K562 (cell line): ENCODE data around the gene ADGRL3. TPM values are rescaled to one million over a fixed set of nuclear protein-coding genes. Genes with fewer than 3 reads are reported as not detected.

Experiments used
- ATAC-seq: fragments of 200-7000 bp; cut with Tn5 transposase; 3 replicates; pipeline ENCODE4 v1.9.1; 2020; ENCODE audit warnings: moderate library complexity
- BruUV-seq: library from RNA; stranded (reverse); fragments of 400-500 nt; replicated peaks from 2 replicates; lab custom pipeline; 2021; lab: Mats Ljungman, UMichigan
- CTCF ChIA-PET: fragments of 300-600 bp; formaldehyde crosslinking; extraction: SDS; loops from one replicate; lab custom pipeline; 2021; ENCODE audit warnings: low intra/inter-chr PET ratio; lab: Yijun Ruan, JAX
- POLR2A ChIA-PET: fragments of 300-600, 350-650 bp; sonication (Branson Sonifier 250); formaldehyde crosslinking; extraction: SDS; loops from one replicate; lab custom pipeline; 2021; ENCODE audit warnings: antibody characterized with exemption, inconsistent platforms; lab: Yijun Ruan, JAX
- DNase-seq, 4 experiments: peaks; one replicate each; pipeline versions ENCODE4 v3.0.0 to v3.0.0-alpha.2; 2011 to 2018; ENCODE audit warnings: low spot score in 3 of 4, mixed read lengths in 3 of 4; ENCODE audit errors: extremely low read depth in 1 of 4
- FAIRE-seq: peaks from 2 replicates; lab custom pipeline; 2011; peaks lifted over from hg19 to GRCh38; lab: Jason Lieb, UNC
- H2AFZ ChIP-seq: 2 replicates; pipeline ENCODE4 v1.6.0; 2011; ENCODE audit warnings: low read depth, low read length, control low read depth, inconsistent platforms
- H3K27ac ChIP-seq: fragments of 200-600 bp; 3 replicates; pipeline ENCODE4 v1.8.0; 2011; ENCODE audit warnings: low read depth, mild to moderate bottlenecking, control low read depth, inconsistent platforms, low read length, moderate library complexity, mixed read lengths; ENCODE audit errors: extremely low read depth
- H3K27me3 ChIP-seq, 2 experiments: fragments of 300-600 bp in 1 of 2; 2 replicates in 1 of 2; 3 replicates in 1 of 2; pipeline versions ENCODE4 v1.6.0 to v1.8.0; 2011; ENCODE audit warnings: inconsistent platforms in 2 of 2, low read length in 2 of 2, mild to moderate bottlenecking in 1 of 2, mixed read lengths in 1 of 2, moderate library complexity in 1 of 2; ENCODE audit not compliant: control insufficient read depth in 2 of 2, insufficient read depth in 2 of 2
- H3K36me3 ChIP-seq: fragments of 300-600 bp; 3 replicates; pipeline ENCODE4 v1.8.0; 2011; ENCODE audit warnings: mild to moderate bottlenecking, low read length, inconsistent platforms; ENCODE audit not compliant: control insufficient read depth, insufficient read depth
- H3K4me1 ChIP-seq, 2 experiments: fragments of 200-600 bp in 1 of 2; replicated peaks in 1 of 2; 2 replicates in 1 of 2; 3 replicates in 1 of 2; pipeline versions ENCODE4 v1.5.1 to v1.8.0; 2011; ENCODE audit warnings: inconsistent platforms in 2 of 2, low read length in 2 of 2, mild to moderate bottlenecking in 1 of 2, mixed read lengths in 1 of 2, moderate library complexity in 1 of 2; ENCODE audit not compliant: control insufficient read depth in 2 of 2, insufficient read depth in 2 of 2
- H3K4me2 ChIP-seq: 2 replicates; pipeline ENCODE4 v1.6.1; 2011; ENCODE audit warnings: low read length, control low read depth, inconsistent platforms, mixed read lengths; ENCODE audit not compliant: insufficient read depth
- H3K4me3 ChIP-seq: fragments of 200-600 bp; sonication (generic), shearing (Covaris generic); 2 replicates; pipeline ENCODE4 v1.5.1; 2016; ENCODE audit warnings: control low read depth, inconsistent platforms
- H3K79me2 ChIP-seq: fragments of 200-600 bp; 3 replicates; pipeline ENCODE4 v1.8.0; 2011; ENCODE audit warnings: low read length, inconsistent platforms; ENCODE audit not compliant: control insufficient read depth, insufficient read depth
- H3K9ac ChIP-seq, 2 experiments: 2 replicates each; pipeline versions ENCODE4 v1.6.0 to v1.6.1; 2011; ENCODE audit warnings: low read depth in 2 of 2, low read length in 2 of 2, control low read depth in 1 of 2, inconsistent platforms in 1 of 2, mild to moderate bottlenecking in 1 of 2, mixed read lengths in 1 of 2; ENCODE audit not compliant: insufficient read depth in 1 of 2
- H3K9me1 ChIP-seq: one replicate; pipeline ENCODE4 v1.6.0; 2011; ENCODE audit warnings: inconsistent platforms, mild to moderate bottlenecking, low read length, moderate library complexity; ENCODE audit not compliant: control insufficient read depth, insufficient read depth
- H3K9me3 ChIP-seq: replicated peaks from 2 replicates; pipeline ENCODE4 v1.5.1; 2011; ENCODE audit warnings: low read depth, low read length, inconsistent platforms; ENCODE audit not compliant: control insufficient read depth, insufficient read depth
- H4K20me1 ChIP-seq: replicated peaks from 2 replicates; pipeline ENCODE4 v1.6.1; 2011; ENCODE audit warnings: low read length, inconsistent platforms, mixed read lengths; ENCODE audit not compliant: control insufficient read depth, insufficient read depth
- CREBBP ChIP-seq: IDR thresholded peaks from one replicate; pipeline ENCODE4 v1.6.1; 2012; ENCODE audit warnings: low read depth, mild to moderate bottlenecking, control low read depth, inconsistent platforms, low read length
- MAZ ChIP-seq, 2 experiments: fragments of 450-650 bp in 1 of 2; sonication (generic) in 1 of 2; formaldehyde crosslinking; IDR thresholded peaks in 1 of 2; conservative IDR thresholded peaks in 1 of 2; 2 replicates each; pipeline versions ENCODE4 v1.4.0 to v1.5.0; 2020; ENCODE audit warnings: mild to moderate bottlenecking in 1 of 2, missing genetic modification reagents in 1 of 2
- ZNF778 ChIP-seq: fragments of 450-650 bp; formaldehyde crosslinking; IDR thresholded peaks from 2 replicates; pipeline ENCODE4 v1.4.0; 2020; ENCODE audit warnings: mild to moderate bottlenecking, moderate library complexity
- WGBS: fragments of 100-300 bp; shearing (Covaris generic); methylation state at CpG from one replicate; pipeline ENCODE4 v1.1.6; 2016; ENCODE audit warnings: low coverage, mixed read lengths; ENCODE audit not compliant: insufficient coverage; ENCODE audit errors: missing lambda C conversion rate; 5-methylcytosine and 5-hydroxymethylcytosine counted together
- in situ Hi-C: fragments of 300-500 bp; cut with MboI; formaldehyde crosslinking; loops from 4 replicates; pipeline ENCODE4 v1.15.0; 2018; ENCODE audit warnings: inconsistent platforms, mixed read lengths
- intact Hi-C: fragments of 100-400 bp; cut with micrococcal nuclease; formaldehyde crosslinking; loops from 2 replicates; pipeline ENCODE4 v1.14.2; 2022
- polyA plus RNA-seq, 8 experiments: library from polyadenylated mRNA; depleted of rRNA in 4 of 8; stranded (reverse) in 5 of 8; unstranded in 3 of 8; fragments of >200 nt; fragmentation: Nextera tagmentation in 2 of 8; fragmentation: Illumina TruSeq in 1 of 8; extraction: Ambion mirVana in 2 of 8; extraction: Trizol in 1 of 8; gene quantifications; 2 replicates each; pipeline versions ENCODE4 v1.2.1 to v1.2.3, GENCODE V29; 2011 to 2014; ENCODE audit warnings: inconsistent platforms in 1 of 8, missing spikeins in 1 of 8
- total RNA-seq, 7 experiments: library from RNA; depleted of rRNA in 6 of 7; stranded (reverse); fragments of >200 nt in 6 of 7; fragmentation: Illumina TruSeq in 2 of 7; extraction: Trizol in 2 of 7; gene quantifications; 2 replicates each; pipeline versions ENCODE4 v1.2.1 to v1.2.3, GENCODE V29; 2011 to 2021; ENCODE audit warnings: low replicate concordance in 1 of 7
- TF ChIP-seq, protein P1 (sequence below): sonication (generic); formaldehyde crosslinking; IDR thresholded peaks from 2 replicates; pipeline ENCODE4 v1.8.0; 2022; ENCODE audit warnings: missing genetic modification reagents, mild to moderate bottlenecking, borderline replicate concordance
- TF ChIP-seq, protein P2 (sequence below): IDR thresholded peaks from 2 replicates; pipeline ENCODE4 v1.6.1; 2011; ENCODE audit warnings: borderline replicate concordance, low read depth, mild to moderate bottlenecking, moderate library complexity, low read length; ENCODE audit not compliant: insufficient read depth, poor library complexity, severe bottlenecking

The ADGRL3 gene
- total and polyA plus RNA-seq, 9 of the 15 experiments (the other 6 are each of a cell fraction or from before 2014, with no cell fraction given), result 0.03 to 0.14 (median 0.04) TPM; not detected in 2

DNA sequence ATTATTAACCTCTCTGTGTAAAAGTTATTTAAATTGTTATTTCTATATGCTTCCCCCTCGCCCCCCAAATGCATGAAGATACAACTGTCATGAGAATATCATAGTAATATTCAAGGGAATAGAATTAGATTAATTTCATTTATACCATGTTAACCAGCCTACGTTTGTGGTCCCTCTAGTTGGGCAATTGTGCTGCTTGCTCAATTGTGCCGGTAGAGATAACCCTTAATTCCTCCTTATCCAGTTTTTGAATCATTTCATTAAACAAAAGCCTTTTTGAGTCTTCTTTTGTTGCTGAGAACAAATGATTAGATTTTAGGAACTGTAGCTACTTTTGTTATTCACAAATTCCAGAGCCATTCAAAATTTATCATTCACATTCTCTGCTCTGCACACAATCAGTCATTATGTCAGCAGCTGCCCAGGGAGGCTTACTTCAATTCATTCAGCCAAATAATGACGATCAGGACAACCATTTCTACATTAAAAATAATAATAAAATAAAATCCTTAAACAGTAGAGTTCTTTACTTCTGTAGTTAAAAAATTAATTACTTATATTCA, 98.1 kb downstream of the ADGRL3 start:
- WGBS, result 4% methylated on average over 4 of the region's 4 CpGs

More for the DNA sequence above, 98.1 kb downstream of the ADGRL3 start:
- no peaks in the 10 kb centered on the region for H3K36me3 ChIP-seq
- H3K9ac ChIP-seq, result no peak overlapping the region
- ATAC-seq (no peak), FAIRE-seq (no peak), DNase-seq (no peak)
- H3K4me1 ChIP-seq, result no peaks in the 10 kb centered on the region
- no peak overlapping the region for H3K4me2 ChIP-seq
- H2AFZ ChIP-seq, result no peak overlapping the region
- ChIA-PET CTCF (no interaction called here), POLR2A (no interaction called here)
- TF ChIP-seq, protein P1, sequence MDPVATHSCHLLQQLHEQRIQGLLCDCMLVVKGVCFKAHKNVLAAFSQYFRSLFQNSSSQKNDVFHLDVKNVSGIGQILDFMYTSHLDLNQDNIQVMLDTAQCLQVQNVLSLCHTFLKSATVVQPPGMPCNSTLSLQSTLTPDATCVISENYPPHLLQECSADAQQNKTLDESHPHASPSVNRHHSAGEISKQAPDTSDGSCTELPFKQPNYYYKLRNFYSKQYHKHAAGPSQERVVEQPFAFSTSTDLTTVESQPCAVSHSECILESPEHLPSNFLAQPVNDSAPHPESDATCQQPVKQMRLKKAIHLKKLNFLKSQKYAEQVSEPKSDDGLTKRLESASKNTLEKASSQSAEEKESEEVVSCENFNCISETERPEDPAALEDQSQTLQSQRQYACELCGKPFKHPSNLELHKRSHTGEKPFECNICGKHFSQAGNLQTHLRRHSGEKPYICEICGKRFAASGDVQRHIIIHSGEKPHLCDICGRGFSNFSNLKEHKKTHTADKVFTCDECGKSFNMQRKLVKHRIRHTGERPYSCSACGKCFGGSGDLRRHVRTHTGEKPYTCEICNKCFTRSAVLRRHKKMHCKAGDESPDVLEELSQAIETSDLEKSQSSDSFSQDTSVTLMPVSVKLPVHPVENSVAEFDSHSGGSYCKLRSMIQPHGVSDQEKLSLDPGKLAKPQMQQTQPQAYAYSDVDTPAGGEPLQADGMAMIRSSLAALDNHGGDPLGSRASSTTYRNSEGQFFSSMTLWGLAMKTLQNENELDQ (CRISPR knock-in tag), result no peak
- TF ChIP-seq CREBBP (no peak), MAZ (CRISPR knock-in tag; conservative IDR thresholded peaks at IDR 0.05 in 1 of 2, IDR thresholded peaks at IDR 0.05 in 1 of 2) (no peak), ZNF778 (CRISPR knock-in tag) (no peak)
- TF ChIP-seq, protein P2, sequence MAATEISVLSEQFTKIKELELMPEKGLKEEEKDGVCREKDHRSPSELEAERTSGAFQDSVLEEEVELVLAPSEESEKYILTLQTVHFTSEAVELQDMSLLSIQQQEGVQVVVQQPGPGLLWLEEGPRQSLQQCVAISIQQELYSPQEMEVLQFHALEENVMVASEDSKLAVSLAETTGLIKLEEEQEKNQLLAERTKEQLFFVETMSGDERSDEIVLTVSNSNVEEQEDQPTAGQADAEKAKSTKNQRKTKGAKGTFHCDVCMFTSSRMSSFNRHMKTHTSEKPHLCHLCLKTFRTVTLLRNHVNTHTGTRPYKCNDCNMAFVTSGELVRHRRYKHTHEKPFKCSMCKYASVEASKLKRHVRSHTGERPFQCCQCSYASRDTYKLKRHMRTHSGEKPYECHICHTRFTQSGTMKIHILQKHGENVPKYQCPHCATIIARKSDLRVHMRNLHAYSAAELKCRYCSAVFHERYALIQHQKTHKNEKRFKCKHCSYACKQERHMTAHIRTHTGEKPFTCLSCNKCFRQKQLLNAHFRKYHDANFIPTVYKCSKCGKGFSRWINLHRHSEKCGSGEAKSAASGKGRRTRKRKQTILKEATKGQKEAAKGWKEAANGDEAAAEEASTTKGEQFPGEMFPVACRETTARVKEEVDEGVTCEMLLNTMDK, result no peak
- in situ Hi-C loops (no loop called here), intact Hi-C loops (no loop called here)
- H3K27me3 ChIP-seq, result no peaks in the 10 kb centered on the region
- no TSS peak for BruUV-seq
- no peak overlapping the region for H3K27ac ChIP-seq
- no peaks in the 10 kb centered on the region for H3K9me1 ChIP-seq
- H3K79me2 ChIP-seq, result no peaks in the 10 kb centered on the region
- H3K9me3 ChIP-seq, result no peaks in the 10 kb centered on the region
- no peaks in the 10 kb centered on the region for H4K20me1 ChIP-seq
- no peak overlapping the region for H3K4me3 ChIP-seq
